Adrenal gland (tissue), 5 donors: ENCODE data around the gene CRACR2B.

Experiments
- CTCF ChIP-seq, 6 experiments: fragments of 450-650 bp in 4 of 6; fragments of 200-600 bp in 2 of 6; sonication (generic) in 1 of 6; IDR thresholded peaks; 1 replicate in 5 of 6; 2 replicates in 1 of 6; pipeline versions ENCODE4 v1.5.1 to v1.8.0; 2016 to 2021; ENCODE audit warnings: antibody characterized with exemption in 6 of 6, mild to moderate bottlenecking in 2 of 6, moderate library complexity in 1 of 6
- POLR2A ChIP-seq, 2 donors: fragments of 450-650 bp; IDR thresholded peaks; one replicate each; pipeline ENCODE4 v1.6.1; 2017; ENCODE audit warnings: antibody characterized with exemption in 2 of 2, mild to moderate bottlenecking in 2 of 2, moderate library complexity in 1 of 2
- donor health status: DM: no; HTN: no; CAD: no.

DNA sequence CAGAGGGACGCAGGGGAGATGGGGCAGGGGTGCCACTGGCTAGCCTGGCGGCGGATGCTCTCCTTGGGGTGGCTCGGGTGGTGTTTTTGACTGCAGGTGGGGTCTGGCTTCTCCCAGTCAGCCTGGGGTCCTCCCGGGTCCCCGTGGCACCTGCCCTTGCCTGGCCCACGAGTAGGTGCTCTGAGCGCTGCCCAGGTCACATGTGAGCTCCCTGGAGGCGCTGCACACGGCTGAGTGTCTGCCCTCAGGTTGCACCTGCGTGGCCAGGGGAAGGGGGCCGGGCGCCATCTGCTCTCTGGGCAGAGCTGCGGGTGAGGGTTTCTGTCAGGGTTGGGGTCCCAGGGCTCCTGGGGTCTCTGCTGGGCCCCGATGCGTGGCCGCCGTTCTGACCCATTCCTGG lies 20.2 kb downstream of the CRACR2B start:
- TF ChIP-seq CTCF (IDR thresholded peaks at IDR 0.05) (no peak), POLR2A (IDR thresholded peaks at IDR 0.05) (no peak)
